Measurements from ENCODE around the gene SETDB2.

- TF ChIP-seq EZH2 (IDR thresholded peaks at IDR 0.05) = no peak
- no peak for TF ChIP-seq POLR2AphosphoS5 (IDR thresholded peaks at IDR 0.05; ENCODE audit: borderline replicate concordance, low read depth, low read length)
- no peak for TF ChIP-seq FOXP2 (optimal IDR thresholded peaks at IDR 0.05; ENCODE audit: control extremely low read depth, extremely low read length, insufficient read depth)
Measured at GRCh38 chr13:49448753-49449152, 4.7 kb downstream of the SETDB2 start.
